Right lobe of liver (tissue), 6 donors: ENCODE data around the gene KPNA1. TPM values are rescaled to one million over a fixed set of nuclear protein-coding genes. Genes with fewer than 3 reads are reported as not detected.
"Not testable (repeated sequence)": the region's sequence is repeated elsewhere in the genome, so short reads cannot be mapped to it uniquely, and the experiment has no call there.

Experiments
- ATAC-seq, 4 donors: fragments of 200-7000 bp; cut with Tn5 transposase; one replicate each; pipeline ENCODE4 v1.9.1; 2020; ENCODE audit warnings: mild to moderate bottlenecking in 4 of 4, moderate library complexity in 4 of 4
- DNase-seq, 3 donors: peaks; one replicate each; pipeline ENCODE4 v3.0.0-alpha.2; 2020
- H3K27ac ChIP-seq, 3 donors: fragments of 200-600 bp; one replicate each; pipeline ENCODE4 v1.8.0; 2022
- H3K27me3 ChIP-seq, 2 donors: fragments of 200-600 bp; one replicate each; pipeline ENCODE4 v1.8.0; 2022
- H3K36me3 ChIP-seq, 4 donors: fragments of 200-600 bp; sonication (generic) in 1 of 4; one replicate each; pipeline versions ENCODE4 v1.5.1 to v1.8.0; 2017 to 2022; ENCODE audit warnings: control low read depth in 1 of 4
- H3K4me1 ChIP-seq, 4 donors: fragments of 200-600 bp; sonication (generic) in 1 of 4; one replicate each; pipeline versions ENCODE4 v1.5.1 to v1.8.0; 2017 to 2022; ENCODE audit warnings: control low read depth in 1 of 4
- H3K4me3 ChIP-seq, 3 donors: fragments of 200-600 bp; one replicate each; pipeline ENCODE4 v1.8.0; 2022
- H3K9me3 ChIP-seq, 4 donors: fragments of 200-600 bp; sonication (generic) in 1 of 4; one replicate each; pipeline versions ENCODE4 v1.5.1 to v1.8.0; 2017 to 2022; ENCODE audit warnings: control low read depth in 1 of 4
- POLR2A ChIP-seq: fragments of 450-650 bp; IDR thresholded peaks from one replicate; pipeline ENCODE4 v1.6.1; 2017; ENCODE audit warnings: antibody characterized with exemption, mild to moderate bottlenecking
- WGBS: methylation state at CpG from one replicate; pipeline ENCODE4 v1.1.6; 2018; ENCODE audit warnings: low coverage, low lambda C conversion rate; ENCODE audit not compliant: insufficient coverage; ENCODE audit errors: missing lambda C conversion rate; 5-methylcytosine and 5-hydroxymethylcytosine counted together
- intact Hi-C, 2 donors: fragments of 100-400 bp; cut with DNase I; formaldehyde crosslinking; loops; one replicate each; pipeline versions ENCODE4 v1.11.2 to v1.14.1; 2022
- total RNA-seq, 6 experiments: library from RNA; depleted of rRNA in 2 of 6; stranded (reverse); fragments of >200 nt in 2 of 6; fragmentation: NEBNext Ultra II Directional in 3 of 6; extraction: Animal tissue kit (Norgen Biotek cat#: 25700) in 3 of 6; gene quantifications; one replicate each; pipeline versions ENCODE4 v1.1.0 to v1.2.4, GENCODE V29; 2016 to 2023
- TF ChIP-seq, protein P1 (sequence below), 4 donors: fragments of 200-600 bp in 3 of 4; fragments of 450-650 bp in 1 of 4; IDR thresholded peaks; one replicate each; pipeline versions ENCODE4 v1.5.1 to v1.8.0; 2016 to 2022; ENCODE audit warnings: antibody characterized with exemption in 4 of 4, mild to moderate bottlenecking in 2 of 4
- donor health status: DM: no; HTN: yes; CAD: no.
- donor health status: DM: no; HTN: no; CAD: no.
- donor health status: DM: no; HTN: no; CAD: no.
- donor health status: DM: no; HTN: yes; CAD: no.
- donor health status: DM: no; HTN: yes; CAD: no.

KPNA1 gene
- total RNA-seq, 6 experiments from 2014 or later = 33.7 to 61.3 (median 51.2) TPM

GRCh38 chr3:122458992-122459391, 55.7 kb downstream of the KPNA1 start:
- Histone ChIP-seq H3K9me3 (no peaks in the 10 kb centered on the region), H3K27me3 (no peaks in the 10 kb centered on the region), H3K27ac (peak overlapping the region in 2 of 3 donors; percentile 8 to 90), H3K4me1 (peaks cover 0 to 60% (median 30%) of the 10 kb centered on the region in 4 donors), H3K4me3 (no peak overlapping the region), H3K36me3 (peaks cover 0 to 15% (median 5%) of the 10 kb centered on the region in 4 donors)
- TF ChIP-seq, protein P1, sequence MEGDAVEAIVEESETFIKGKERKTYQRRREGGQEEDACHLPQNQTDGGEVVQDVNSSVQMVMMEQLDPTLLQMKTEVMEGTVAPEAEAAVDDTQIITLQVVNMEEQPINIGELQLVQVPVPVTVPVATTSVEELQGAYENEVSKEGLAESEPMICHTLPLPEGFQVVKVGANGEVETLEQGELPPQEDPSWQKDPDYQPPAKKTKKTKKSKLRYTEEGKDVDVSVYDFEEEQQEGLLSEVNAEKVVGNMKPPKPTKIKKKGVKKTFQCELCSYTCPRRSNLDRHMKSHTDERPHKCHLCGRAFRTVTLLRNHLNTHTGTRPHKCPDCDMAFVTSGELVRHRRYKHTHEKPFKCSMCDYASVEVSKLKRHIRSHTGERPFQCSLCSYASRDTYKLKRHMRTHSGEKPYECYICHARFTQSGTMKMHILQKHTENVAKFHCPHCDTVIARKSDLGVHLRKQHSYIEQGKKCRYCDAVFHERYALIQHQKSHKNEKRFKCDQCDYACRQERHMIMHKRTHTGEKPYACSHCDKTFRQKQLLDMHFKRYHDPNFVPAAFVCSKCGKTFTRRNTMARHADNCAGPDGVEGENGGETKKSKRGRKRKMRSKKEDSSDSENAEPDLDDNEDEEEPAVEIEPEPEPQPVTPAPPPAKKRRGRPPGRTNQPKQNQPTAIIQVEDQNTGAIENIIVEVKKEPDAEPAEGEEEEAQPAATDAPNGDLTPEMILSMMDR (IDR thresholded peaks at IDR 0.05) = peak in 3 of 4 donors; percentile 38 to 40 (median 38)
- TF ChIP-seq POLR2A = no peak
- intact Hi-C loops = no loop called here
- DNase-seq = no peak
- ATAC-seq = peak in 1 of 4 donors; percentile 24
- WGBS = 48% methylated on average over 4 of the region's 4 CpGs

- peaks cover 0 to 16% (median 5%) of the 10 kb centered on the region in 4 donors for H3K36me3 ChIP-seq
- ATAC-seq (peak; percentile 14 to 55 (median 39)), DNase-seq (no peak)
- H3K27me3 ChIP-seq = no peaks in the 10 kb centered on the region
- TF ChIP-seq, protein P1 (IDR thresholded peaks at IDR 0.05) = no peak
- TF ChIP-seq POLR2A = no peak
- H3K4me3 ChIP-seq = no peak overlapping the region
- no peaks in the 10 kb centered on the region for H3K9me3 ChIP-seq
- H3K4me1 ChIP-seq = peaks cover 0 to 60% (median 30%) of the 10 kb centered on the region in 4 donors
- WGBS = 52% methylated on average over 2 of the region's 2 CpGs
- peak overlapping the region; percentile 9 to 90 (median 84) for H3K27ac ChIP-seq
- intact Hi-C loops = no loop called here
Measured at GRCh38 chr3:122457706-122458105, 57.0 kb downstream of the KPNA1 start.

DNA sequence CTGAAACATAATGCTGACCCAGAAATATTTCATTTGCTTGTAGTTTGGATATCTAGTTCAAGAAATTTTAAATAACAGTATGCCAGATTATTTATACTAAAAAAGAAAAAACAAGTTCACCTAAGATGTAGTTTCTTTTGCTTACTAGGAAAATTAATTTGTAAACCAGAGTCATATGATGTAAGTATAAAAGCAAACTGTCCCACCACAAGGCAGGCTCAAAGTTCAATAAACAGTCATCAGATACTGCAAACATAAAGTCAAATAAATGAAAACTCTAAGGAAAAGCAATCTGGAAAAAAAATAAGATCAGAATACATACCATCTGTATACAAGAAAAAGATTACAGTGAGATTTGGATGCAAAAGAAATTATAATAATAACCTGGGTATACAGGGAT, 58.7 kb downstream of the KPNA1 start:
- peak; percentile 61 to 81 (median 74) for ATAC-seq
- H3K36me3 ChIP-seq = peaks cover 0 to 15% (median 4%) of the 10 kb centered on the region in 4 donors

GRCh38 chr3:122451371-122451770, 63.4 kb downstream of the KPNA1 start:
- peak; percentile 53 to 77 (median 58) for ATAC-seq
- Histone ChIP-seq H3K36me3 (peaks cover 0 to 30% (median 5%) of the 10 kb centered on the region in 4 donors), H3K4me3 (no peak overlapping the region), H3K27me3 (no peaks in the 10 kb centered on the region), H3K27ac (peak overlapping the region in 1 of 3 donors; percentile 41), H3K9me3 (no peaks in the 10 kb centered on the region), H3K4me1 (peaks cover 0 to 27% (median 13%) of the 10 kb centered on the region in 4 donors)
- no peak for TF ChIP-seq POLR2A
- TF ChIP-seq, protein P1 (IDR thresholded peaks at IDR 0.05) = no peak
- intact Hi-C loops = no loop called here
- no peak for DNase-seq
- 18% methylated on average over 3 of the region's 3 CpGs for WGBS

More for the DNA sequence above, 58.7 kb downstream of the KPNA1 start:
- no peaks in the 10 kb centered on the region for H3K9me3 ChIP-seq
- no peak overlapping the region for H3K4me3 ChIP-seq
- TF ChIP-seq, protein P1 (IDR thresholded peaks at IDR 0.05) = no peak
- TF ChIP-seq POLR2A = no peak
- H3K27ac ChIP-seq = peak overlapping the region; percentile 9 to 90 (median 84)
- DNase-seq = no peak
- H3K4me1 ChIP-seq = peaks cover 0 to 63% (median 29%) of the 10 kb centered on the region in 4 donors
- intact Hi-C loops = no loop called here
- no peaks in the 10 kb centered on the region for H3K27me3 ChIP-seq

DNA sequence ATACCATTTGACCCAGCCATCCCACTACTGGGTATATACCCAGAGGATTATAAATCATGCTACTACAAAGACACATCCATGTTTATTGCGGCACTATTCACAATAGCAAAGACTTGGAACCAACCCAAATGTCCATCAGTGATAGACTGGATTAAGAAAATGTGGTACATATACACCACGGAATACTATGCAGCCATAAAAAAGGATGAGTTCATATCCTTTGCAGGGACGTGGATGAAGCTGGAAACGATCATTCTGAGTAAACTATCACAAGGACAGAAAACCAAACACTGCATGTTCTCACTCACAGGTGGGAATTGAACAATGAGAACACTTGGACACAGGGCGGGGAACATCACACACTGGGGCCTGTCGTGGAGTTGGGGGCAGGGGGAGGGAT, 66.5 kb downstream of the KPNA1 start:
- Histone ChIP-seq H3K4me1 (peaks cover 0 to 25% (median 11%) of the 10 kb centered on the region in 4 donors), H3K36me3 (peaks cover 0 to 26% (median 6%) of the 10 kb centered on the region in 4 donors)
- intact Hi-C loops, ATAC-seq, H3K9me3 ChIP-seq, H3K4me3 ChIP-seq, H3K27me3 ChIP-seq, DNase-seq, H3K27ac ChIP-seq: not testable (repeated sequence)
- WGBS = 94% methylated on average over 3 of the region's 6 CpGs

DNA sequence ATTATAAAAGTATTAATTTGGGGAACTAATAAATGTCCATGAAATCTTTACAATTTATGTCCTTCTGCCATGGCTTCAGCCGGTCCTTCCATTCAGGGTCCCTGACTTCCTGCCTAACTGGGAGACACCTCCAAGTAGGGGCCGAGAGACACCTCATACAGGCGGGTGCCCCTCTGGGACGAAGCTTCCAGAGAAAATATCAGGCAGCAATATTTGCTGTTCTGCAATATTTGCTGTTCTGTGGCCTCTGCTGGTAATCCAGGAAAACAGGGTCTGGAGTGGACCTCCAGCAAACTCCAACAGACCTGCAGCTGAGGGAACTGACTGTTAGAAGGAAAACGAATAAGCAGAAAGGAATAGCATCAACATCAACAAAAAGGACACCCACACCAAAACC, 70.2 kb downstream of the KPNA1 start:
- peak in 3 of 4 donors; percentile 53 to 71 (median 69) for ATAC-seq
- H3K9me3 ChIP-seq, DNase-seq, H3K4me3 ChIP-seq, intact Hi-C loops, H3K27me3 ChIP-seq: not testable (repeated sequence)
- peaks cover 0 to 12% (median 6%) of the 10 kb centered on the region in 4 donors for H3K4me1 ChIP-seq
- H3K36me3 ChIP-seq = peaks cover 0 to 43% (median 8%) of the 10 kb centered on the region in 4 donors
- peak overlapping the region; percentile 54 to 69 (median 62) for H3K27ac ChIP-seq
- 58% methylated on average over 5 of the region's 5 CpGs for WGBS

DNA sequence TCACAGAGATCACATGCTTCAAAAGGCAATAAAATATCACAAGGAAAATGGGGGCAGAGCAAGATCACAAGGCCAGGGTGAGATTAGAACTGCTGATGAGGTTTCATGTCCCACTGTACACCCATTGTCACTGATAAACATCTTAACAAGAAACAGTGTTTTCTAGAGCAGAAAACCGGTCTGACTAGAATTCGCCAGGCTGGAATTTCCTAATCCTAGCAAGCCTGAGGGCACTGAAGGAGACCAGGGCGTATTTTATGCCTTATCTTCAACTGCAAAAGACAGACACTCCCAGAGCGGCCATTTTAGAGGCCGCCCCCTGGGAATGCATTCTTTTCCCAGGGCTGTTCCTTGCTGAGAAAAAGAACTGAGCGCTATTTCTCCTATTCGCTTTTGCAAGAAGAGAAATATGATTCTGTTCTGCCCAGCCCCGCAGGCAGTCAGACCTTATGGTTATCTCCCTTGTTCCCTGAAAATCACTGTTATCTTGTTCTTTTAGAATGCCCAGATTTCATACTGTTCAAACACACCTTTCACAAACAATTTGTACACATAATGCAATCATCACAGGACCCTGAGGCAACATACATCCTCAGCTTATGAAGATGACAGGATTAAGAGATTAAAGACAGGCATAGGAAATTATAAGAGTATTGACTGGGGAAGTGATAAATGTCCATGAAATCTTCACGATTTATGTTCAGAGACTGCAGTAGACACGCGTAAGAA, 70.8 kb downstream of the KPNA1 start:
- H3K9me3 ChIP-seq, H3K4me3 ChIP-seq, H3K27me3 ChIP-seq, intact Hi-C loops, DNase-seq: not testable (repeated sequence)
- peak; percentile 23 to 85 (median 64) for ATAC-seq
- Histone ChIP-seq H3K4me1 (peaks cover 0 to 12% (median 6%) of the 10 kb centered on the region in 4 donors), H3K27ac (peak overlapping the region; percentile 54 to 69 (median 62)), H3K36me3 (peaks cover 0 to 43% (median 9%) of the 10 kb centered on the region in 4 donors)
- WGBS = 83% methylated on average over 9 of the region's 11 CpGs
